Activated CD4-positive, alpha-beta memory T cell treated with anti-CD3 and anti-CD28 coated beads, Interleukin-2, amount 10 ng/mL, durations not matched to agents 7 days and 5 days (primary cell): ENCODE data around the gene KY. TPM values are rescaled to one million over a fixed set of nuclear protein-coding genes. Genes with fewer than 3 reads are reported as not detected.
"Not testable (repeated sequence)": the region's sequence is repeated elsewhere in the genome, so short reads cannot be mapped to it uniquely, and the experiment has no call there.

ENCODE experiments used
- CTCF ChIA-PET: fragments of 350-600 bp; sonication (Branson Sonifier 250); formaldehyde crosslinking; loops from one replicate; lab custom pipeline; 2021; ENCODE audit warnings: antibody characterized with exemption, inconsistent platforms; lab: Charles Lee
- POLR2A ChIA-PET: fragments of 350-600 bp; sonication (Branson Sonifier 250); formaldehyde crosslinking; loops from one replicate; lab custom pipeline; 2021; ENCODE audit warnings: antibody characterized with exemption; lab: Charles Lee
- DNase-seq: peaks from one replicate; pipeline ENCODE4 v3.0.0-alpha.2; 2020
- H3K27ac Mint-ChIP-seq: one replicate; pipeline ENCODE4 v1.8.0; 2021; ENCODE audit warnings: mild to moderate bottlenecking, mixed read lengths
- H3K27me3 Mint-ChIP-seq: one replicate; pipeline ENCODE4 v1.8.0; 2021; ENCODE audit warnings: mixed read lengths
- H3K36me3 Mint-ChIP-seq: one replicate; pipeline ENCODE4 v1.8.0; 2021; ENCODE audit warnings: low read depth, mixed read lengths
- H3K4me1 Mint-ChIP-seq: one replicate; pipeline ENCODE4 v1.8.0; 2021; ENCODE audit warnings: mixed read lengths
- H3K4me3 Mint-ChIP-seq: one replicate; pipeline ENCODE4 v1.8.0; 2021; ENCODE audit warnings: mild to moderate bottlenecking, mixed read lengths
- H3K9me3 Mint-ChIP-seq: one replicate; pipeline ENCODE4 v1.8.0; 2021; ENCODE audit warnings: mixed read lengths
- total RNA-seq, 2 experiments: library from RNA; stranded (reverse); gene quantifications; one replicate each; pipeline ENCODE4 v1.2.3, GENCODE V29; 2021

The KY gene
- total RNA-seq, 2 experiments from 2014 or later = not detected

GRCh38 chr3:134606033-134607025, 44.5 kb downstream of the KY start:
- POLR2A ChIA-PET = no interaction called here
- no peaks in the 10 kb centered on the region for H3K4me1 Mint-ChIP-seq
- H3K4me3 Mint-ChIP-seq = no peak overlapping the region
- CTCF ChIA-PET = no interaction called here
- peaks cover 4% of the 10 kb centered on the region for H3K27me3 Mint-ChIP-seq
- no peaks in the 10 kb centered on the region for H3K9me3 Mint-ChIP-seq
- DNase-seq = no peak
- no peak overlapping the region for H3K27ac Mint-ChIP-seq
- H3K36me3 Mint-ChIP-seq = no peaks in the 10 kb centered on the region

- Mint-ChIP-seq H3K27me3 (peaks cover 4% of the 10 kb centered on the region), H3K4me3 (no peak overlapping the region), H3K36me3 (no peaks in the 10 kb centered on the region), H3K4me1 (peaks cover 4% of the 10 kb centered on the region), H3K27ac (no peak overlapping the region), H3K9me3 (no peaks in the 10 kb centered on the region)
- DNase-seq = no peak
- ChIA-PET POLR2A (no interaction called here), CTCF (no interaction called here)
These were observed 45.3 kb downstream of the KY start for GRCh38 chr3:134605556-134605955.

DNA sequence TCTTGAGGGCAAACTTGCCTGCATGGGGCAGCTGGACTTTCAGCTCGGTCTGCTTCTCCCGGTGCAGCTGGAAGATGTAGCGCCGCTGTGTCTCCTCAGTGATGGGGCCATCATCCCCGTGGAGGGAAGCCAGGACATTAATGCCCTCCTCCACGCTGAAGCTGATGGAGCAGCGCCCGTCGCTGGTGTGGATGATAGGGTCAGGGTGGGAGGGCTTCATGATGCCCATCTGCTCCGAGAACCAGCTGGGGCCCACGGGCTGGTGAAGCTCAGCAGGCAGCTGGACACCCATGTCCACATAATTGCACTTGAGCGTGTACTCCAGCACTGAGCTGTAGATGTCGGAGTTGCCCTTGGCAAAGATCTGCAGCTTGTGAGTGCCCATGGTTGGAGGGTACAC, 46.9 kb downstream of the KY start:
- H3K9me3 Mint-ChIP-seq = no peaks in the 10 kb centered on the region
- CTCF ChIA-PET = interaction anchor here (1.0 to 1.4 kb wide), 2 partner anchors 10 to 35 kb away, joined by 3 to 5 read pairs; no protein-coding TSS in a partner anchor
- peaks cover 7% of the 10 kb centered on the region for H3K4me1 Mint-ChIP-seq
- no peaks in the 10 kb centered on the region for H3K36me3 Mint-ChIP-seq
- H3K27me3 Mint-ChIP-seq = peaks cover 4% of the 10 kb centered on the region
- no peak overlapping the region for H3K27ac Mint-ChIP-seq
- DNase-seq = no peak
- POLR2A ChIA-PET = no interaction called here
- no peak overlapping the region for H3K4me3 Mint-ChIP-seq

GRCh38 chr3:134603480-134603879, 47.3 kb downstream of the KY start:
- no peak for DNase-seq
- ChIA-PET POLR2A (no interaction called here), CTCF (interaction anchor here (1.4 kb wide), 1 partner anchor 35 kb away, joined by 5 read pairs; no protein-coding TSS in a partner anchor)
- Mint-ChIP-seq H3K27ac (no peak overlapping the region), H3K9me3 (no peaks in the 10 kb centered on the region), H3K36me3 (no peaks in the 10 kb centered on the region), H3K27me3 (peaks cover 4% of the 10 kb centered on the region), H3K4me3 (no peak overlapping the region), H3K4me1 (peaks cover 8% of the 10 kb centered on the region)

DNA sequence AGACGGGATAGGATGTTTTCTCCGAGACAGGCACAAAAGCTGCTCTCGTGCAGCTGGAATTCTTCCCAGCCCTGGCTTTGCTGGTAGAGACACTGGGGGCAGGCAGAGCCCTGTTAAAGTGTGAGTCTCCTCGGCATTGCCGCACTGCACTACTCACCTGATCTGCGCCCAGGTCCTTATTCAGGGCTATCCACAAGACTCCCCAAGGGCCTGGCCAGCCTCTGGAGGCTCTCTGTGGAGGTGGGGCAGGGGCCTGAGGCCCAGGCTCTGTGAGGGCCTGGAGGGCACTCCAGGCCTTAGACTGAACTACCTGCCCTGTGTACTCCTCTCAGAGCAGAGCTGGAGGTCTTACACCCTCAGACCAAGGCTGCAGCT, 48.4 kb downstream of the KY start:
- H3K4me3 Mint-ChIP-seq = no peak overlapping the region
- POLR2A ChIA-PET = no interaction called here

GRCh38 chr3:134601539-134602439, 49.0 kb downstream of the KY start:
- ChIA-PET CTCF (interaction anchor here (0.6 to 2.2 kb wide), 6 partner anchors 11 to 998 kb away, joined by 3 to 9 read pairs (median 4); partner anchors contain the start of gene EPHB1), POLR2A (no interaction called here)
- DNase-seq = no peak
- no peak overlapping the region for H3K27ac Mint-ChIP-seq
- H3K4me3 Mint-ChIP-seq = no peak overlapping the region
- peaks cover 4% of the 10 kb centered on the region for H3K27me3 Mint-ChIP-seq
- H3K36me3 Mint-ChIP-seq = no peaks in the 10 kb centered on the region
- H3K4me1 Mint-ChIP-seq = peaks cover 10% of the 10 kb centered on the region
- H3K9me3 Mint-ChIP-seq = no peaks in the 10 kb centered on the region

More for the DNA sequence above, 48.4 kb downstream of the KY start:
- Mint-ChIP-seq H3K36me3 (no peaks in the 10 kb centered on the region), H3K27me3 (peaks cover 4% of the 10 kb centered on the region), H3K4me1 (peaks cover 10% of the 10 kb centered on the region), H3K9me3 (no peaks in the 10 kb centered on the region), H3K27ac (no peak overlapping the region)
- CTCF ChIA-PET = interaction anchor here (2.2 kb wide), 1 partner anchor 193 kb away, joined by 5 read pairs; the partner anchor contains the start of gene EPHB1
- DNase-seq = no peak

- CTCF ChIA-PET = interaction anchor here (0.7 to 2.2 kb wide), 14 partner anchors 8 to 1297 kb away, joined by 3 to 9 read pairs (median 4); partner anchors contain the start of gene EPHB1
- no peak overlapping the region for H3K27ac Mint-ChIP-seq
- H3K9me3 Mint-ChIP-seq = no peaks in the 10 kb centered on the region
- POLR2A ChIA-PET = no interaction called here
- no peaks in the 10 kb centered on the region for H3K36me3 Mint-ChIP-seq
- DNase-seq = peak; percentile 65
- H3K4me1 Mint-ChIP-seq = peaks cover 10% of the 10 kb centered on the region
- no peak overlapping the region for H3K4me3 Mint-ChIP-seq
- H3K27me3 Mint-ChIP-seq = no peaks in the 10 kb centered on the region
These were observed 49.9 kb downstream of the KY start for GRCh38 chr3:134600685-134601463.

- Mint-ChIP-seq H3K27ac (no peak overlapping the region), H3K9me3 (no peaks in the 10 kb centered on the region), H3K4me1 (peaks cover 10% of the 10 kb centered on the region), H3K4me3 (no peak overlapping the region), H3K27me3 (no peaks in the 10 kb centered on the region), H3K36me3 (no peaks in the 10 kb centered on the region)
- ChIA-PET POLR2A (no interaction called here), CTCF (interaction anchor here (0.8 to 2.2 kb wide), 12 partner anchors 7 to 1292 kb away, joined by 3 to 9 read pairs (median 4); partner anchors contain the start of gene EPHB1)
- no peak for DNase-seq
These were observed 50.6 kb downstream of the KY start for GRCh38 chr3:134600206-134600605.

- Mint-ChIP-seq H3K36me3 (no peaks in the 10 kb centered on the region), H3K4me3 (no peak overlapping the region), H3K4me1 (peaks cover 10% of the 10 kb centered on the region), H3K9me3 (no peaks in the 10 kb centered on the region), H3K27ac (no peak overlapping the region), H3K27me3 (peaks cover 2% of the 10 kb centered on the region)
- ChIA-PET CTCF (interaction anchor here (0.6 kb wide), 1 partner anchor 11 kb away, joined by 4 read pairs; no protein-coding TSS in a partner anchor), POLR2A (no interaction called here)
- no peak for DNase-seq
These were observed 51.9 kb downstream of the KY start for GRCh38 chr3:134598763-134599545.

DNA sequence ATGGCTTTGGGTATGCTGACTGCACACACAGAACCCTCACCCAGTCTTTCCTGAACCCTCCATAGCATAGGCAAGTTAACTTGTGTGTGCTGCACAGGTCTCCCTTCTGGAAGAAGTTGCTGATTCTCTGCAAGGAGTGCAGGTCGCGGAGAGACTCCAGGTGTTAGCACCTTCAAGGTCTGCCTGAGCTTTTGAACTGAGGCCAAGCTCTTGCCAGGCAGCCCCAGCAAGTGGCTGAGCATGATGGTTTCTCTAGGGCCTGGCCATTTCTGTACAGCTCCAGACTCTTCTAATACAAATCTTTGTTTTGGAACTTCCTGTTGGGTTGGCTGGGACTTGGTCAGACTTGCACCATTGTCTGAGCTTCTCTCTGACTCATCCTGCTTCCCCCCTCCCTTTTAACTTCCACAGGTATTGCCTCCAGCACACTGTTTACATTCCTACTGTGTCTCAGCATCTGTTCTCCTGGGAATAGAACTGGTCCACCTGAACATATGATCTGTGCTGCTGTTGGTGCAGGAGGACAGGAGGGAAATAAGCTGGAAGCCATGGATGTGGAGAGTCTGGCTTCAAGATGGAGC, 53.3 kb downstream of the KY start:
- DNase-seq = no peak
- Mint-ChIP-seq H3K4me1 (peaks cover 10% of the 10 kb centered on the region), H3K9me3 (no peaks in the 10 kb centered on the region), H3K36me3 (no peaks in the 10 kb centered on the region), H3K27ac (no peak overlapping the region), H3K4me3 (no peak overlapping the region), H3K27me3 (peaks cover 2% of the 10 kb centered on the region)
- ChIA-PET CTCF (no interaction called here), POLR2A (no interaction called here)

DNA sequence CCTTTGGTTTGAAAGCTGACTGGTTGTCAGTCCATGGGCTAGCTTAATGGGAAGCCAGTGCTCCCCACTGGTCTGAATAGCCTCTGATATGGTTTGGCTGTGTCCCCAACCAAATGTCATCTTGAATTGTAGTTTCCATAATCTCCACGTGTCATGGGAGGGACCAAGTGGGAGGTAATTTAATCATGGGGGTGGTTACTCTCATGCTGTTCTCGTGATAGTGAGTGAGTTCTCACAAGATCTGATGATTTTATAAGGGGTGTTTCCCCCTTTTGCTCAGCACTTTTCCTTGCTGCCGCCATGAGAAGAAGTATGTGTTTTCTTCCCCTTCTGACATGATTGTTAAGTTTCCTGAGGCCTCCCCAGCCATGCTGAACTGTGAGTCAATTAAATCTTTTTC, 55.8 kb downstream of the KY start:
- CTCF ChIA-PET, H3K36me3 Mint-ChIP-seq, H3K4me3 Mint-ChIP-seq, H3K27me3 Mint-ChIP-seq, POLR2A ChIA-PET, H3K4me1 Mint-ChIP-seq, DNase-seq, H3K9me3 Mint-ChIP-seq, H3K27ac Mint-ChIP-seq: not testable (repeated sequence)
